Articular chondrocyte of knee joint (primary cell): ENCODE measurements around the gene ATP5F1C. TPM values are rescaled to one million over a fixed set of nuclear protein-coding genes. Genes with fewer than 3 reads are reported as not detected.

Experiments used
- total RNA-seq: library from RNA; depleted of rRNA; stranded (reverse); fragments of >200 nt; gene quantifications from 2 replicates; pipeline ENCODE4 v1.2.3, GENCODE V29; 2012

ATP5F1C gene
- 206 and 226 TPM in 2 replicates for total RNA-seq

GRCh38 chr10:7787857-7788638, at the start of gene ATP5F1C, which contains the start of gene KIN:
Gene ATP5F1C (plus strand): TSS chr10:7788177. CDS start chr10:7788208, 31 bp downstream.
Gene KIN (minus strand): TSS chr10:7787993. CDS start chr10:7787933, 60 bp downstream.

GRCh38 chr10:7818295-7819120, 30.5 kb downstream of the ATP5F1C start, which contains the start of gene TAF3:
Gene TAF3 (plus strand): TSS chr10:7818505. CDS start chr10:7818710, 205 bp downstream.

Other genes with a start within 250 kb of the ATP5F1C start
- gene ITIH5, start 121.2 kb upstream of the ATP5F1C start, total RNA-seq: 2.5 and 14.4 TPM in 2 replicates
- 0.11 TPM in 1 of 2 replicates, not detected in the other for gene ITIH2, start 84.9 kb upstream of the ATP5F1C start, total RNA-seq
- 6.7 and 12.9 TPM in 2 replicates for gene KIN, start 184 bp upstream of the ATP5F1C start, total RNA-seq
- 3.0 and 3.2 TPM in 2 replicates for gene TAF3, start 30.3 kb downstream of the ATP5F1C start, total RNA-seq